Measurements from ENCODE around the gene SDR9C7. TPM values are rescaled to one million over a fixed set of nuclear protein-coding genes. Genes with fewer than 3 reads are reported as not detected.
"Not testable (repeated sequence)": the region's sequence is repeated elsewhere in the genome, so short reads cannot be mapped to it uniquely, and the experiment has no call there.

Gene SDR9C7
- total RNA-seq, 2 experiments from 2014 or later, result not detected

- Mint-ChIP-seq H3K4me1 (peaks cover 3% of the 10 kb centered on the region), H3K4me3 (no peak overlapping the region), H3K9me3 (no peaks in the 10 kb centered on the region), H3K27ac (no peak overlapping the region), H3K36me3 (no peaks in the 10 kb centered on the region), H3K27me3 (peaks cover 4% of the 10 kb centered on the region)
- no peak for DNase-seq
Measured at GRCh38 chr12:56935752-56936151, 1.5 kb upstream of the SDR9C7 start.

- no peak for DNase-seq
- Mint-ChIP-seq H3K4me3 (no peak overlapping the region), H3K27me3 (peaks cover 4% of the 10 kb centered on the region), H3K4me1 (peaks cover 3% of the 10 kb centered on the region), H3K27ac (no peak overlapping the region), H3K36me3 (no peaks in the 10 kb centered on the region), H3K9me3 (no peaks in the 10 kb centered on the region)
Measured at GRCh38 chr12:56935157-56935556, 949 bp upstream of the SDR9C7 start.

- Mint-ChIP-seq H3K27me3 (peaks cover 4% of the 10 kb centered on the region), H3K36me3 (no peaks in the 10 kb centered on the region), H3K27ac (no peak overlapping the region), H3K4me1 (peaks cover 3% of the 10 kb centered on the region), H3K4me3 (no peak overlapping the region), H3K9me3 (no peaks in the 10 kb centered on the region)
- DNase-seq, result no peak
Measured at GRCh38 chr12:56932867-56933266, 1.3 kb downstream of the SDR9C7 start.

GRCh38 chr12:56932146-56932545, 2.1 kb downstream of the SDR9C7 start:
- Mint-ChIP-seq H3K4me1 (peaks cover 3% of the 10 kb centered on the region), H3K36me3 (no peaks in the 10 kb centered on the region), H3K27me3 (peaks cover 4% of the 10 kb centered on the region), H3K9me3 (no peaks in the 10 kb centered on the region), H3K27ac (no peak overlapping the region), H3K4me3 (no peak overlapping the region)
- no peak for DNase-seq

GRCh38 chr12:56931474-56931978, 2.7 kb downstream of the SDR9C7 start:
- no peak for DNase-seq
- H3K27me3 Mint-ChIP-seq, result no peaks in the 10 kb centered on the region
- no peaks in the 10 kb centered on the region for H3K36me3 Mint-ChIP-seq
- H3K4me1 Mint-ChIP-seq, result peaks cover 3% of the 10 kb centered on the region
- no peak overlapping the region for H3K27ac Mint-ChIP-seq
- H3K4me3 Mint-ChIP-seq, result no peak overlapping the region
- no peaks in the 10 kb centered on the region for H3K9me3 Mint-ChIP-seq

- Mint-ChIP-seq H3K27me3 (no peaks in the 10 kb centered on the region), H3K36me3 (no peaks in the 10 kb centered on the region), H3K4me3 (no peak overlapping the region), H3K9me3 (no peaks in the 10 kb centered on the region), H3K27ac (no peak overlapping the region), H3K4me1 (peaks cover 3% of the 10 kb centered on the region)
- DNase-seq, result no peak
Measured at GRCh38 chr12:56930241-56930640, 4.0 kb downstream of the SDR9C7 start.

- no peaks in the 10 kb centered on the region for H3K27me3 Mint-ChIP-seq
- no peaks in the 10 kb centered on the region for H3K9me3 Mint-ChIP-seq
Measured at GRCh38 chr12:56929780-56930179, 4.4 kb downstream of the SDR9C7 start.

GRCh38 chr12:56928262-56928661, 5.9 kb downstream of the SDR9C7 start:
- Mint-ChIP-seq H3K4me3 (no peak overlapping the region), H3K4me1 (peaks cover 3% of the 10 kb centered on the region), H3K9me3 (no peaks in the 10 kb centered on the region), H3K36me3 (no peaks in the 10 kb centered on the region), H3K27ac (no peak overlapping the region), H3K27me3 (no peaks in the 10 kb centered on the region)
- DNase-seq, result no peak

More at GRCh38 chr12:56929780-56930179, 4.4 kb downstream of the SDR9C7 start:
- Mint-ChIP-seq H3K4me1 (peaks cover 3% of the 10 kb centered on the region), H3K36me3 (no peaks in the 10 kb centered on the region), H3K4me3 (no peak overlapping the region), H3K27ac (no peak overlapping the region)
- no peak for DNase-seq

- no peak for DNase-seq
- no peaks in the 10 kb centered on the region for H3K27me3 Mint-ChIP-seq
- H3K27ac Mint-ChIP-seq, result no peak overlapping the region
- H3K4me1 Mint-ChIP-seq, result peaks cover 3% of the 10 kb centered on the region
- no peak overlapping the region for H3K4me3 Mint-ChIP-seq
- no peaks in the 10 kb centered on the region for H3K9me3 Mint-ChIP-seq
- no peaks in the 10 kb centered on the region for H3K36me3 Mint-ChIP-seq
Measured at GRCh38 chr12:56927281-56927680, 6.9 kb downstream of the SDR9C7 start.

- Mint-ChIP-seq H3K36me3 (no peaks in the 10 kb centered on the region), H3K4me3 (no peak overlapping the region), H3K27ac (no peak overlapping the region), H3K4me1 (no peaks in the 10 kb centered on the region), H3K27me3 (no peaks in the 10 kb centered on the region), H3K9me3 (peaks cover 8% of the 10 kb centered on the region)
- DNase-seq, result no peak
Measured at GRCh38 chr12:56922031-56922430, 12.2 kb downstream of the SDR9C7 start.

GRCh38 chr12:56921346-56921745, 12.9 kb downstream of the SDR9C7 start:
- Mint-ChIP-seq H3K36me3 (no peaks in the 10 kb centered on the region), H3K4me1 (no peaks in the 10 kb centered on the region), H3K27me3 (no peaks in the 10 kb centered on the region), H3K27ac (no peak overlapping the region), H3K4me3 (no peak overlapping the region), H3K9me3 (peaks cover 8% of the 10 kb centered on the region)
- no peak for DNase-seq

- not testable (repeated sequence) for H3K27ac Mint-ChIP-seq, H3K4me1 Mint-ChIP-seq, H3K4me3 Mint-ChIP-seq
Measured at GRCh38 chr12:56918139-56918538, 16.1 kb downstream of the SDR9C7 start.

GRCh38 chr12:56916996-56917333, 17.2 kb downstream of the SDR9C7 start:
- DNase-seq, result no peak
- Mint-ChIP-seq H3K4me3 (no peak overlapping the region), H3K27me3 (peaks cover 4% of the 10 kb centered on the region), H3K36me3 (no peaks in the 10 kb centered on the region), H3K4me1 (no peaks in the 10 kb centered on the region), H3K27ac (no peak overlapping the region), H3K9me3 (peaks cover 10% of the 10 kb centered on the region)

More at GRCh38 chr12:56918139-56918538, 16.1 kb downstream of the SDR9C7 start:
- not testable (repeated sequence) for H3K9me3 Mint-ChIP-seq, DNase-seq, H3K36me3 Mint-ChIP-seq, H3K27me3 Mint-ChIP-seq

- Mint-ChIP-seq H3K27ac (no peak overlapping the region), H3K27me3 (peaks cover 4% of the 10 kb centered on the region), H3K9me3 (peaks cover 10% of the 10 kb centered on the region), H3K36me3 (no peaks in the 10 kb centered on the region), H3K4me3 (no peak overlapping the region), H3K4me1 (no peaks in the 10 kb centered on the region)
- DNase-seq, result no peak
Measured at GRCh38 chr12:56916296-56916995, 17.8 kb downstream of the SDR9C7 start.

GRCh38 chr12:56914724-56915123, 19.5 kb downstream of the SDR9C7 start:
- Mint-ChIP-seq H3K27me3 (peaks cover 4% of the 10 kb centered on the region), H3K4me3 (no peak overlapping the region), H3K36me3 (peaks cover 2% of the 10 kb centered on the region), H3K9me3 (peaks cover 6% of the 10 kb centered on the region), H3K4me1 (no peaks in the 10 kb centered on the region), H3K27ac (no peak overlapping the region)
- DNase-seq, result no peak

- H3K4me1 Mint-ChIP-seq, result no peaks in the 10 kb centered on the region
- H3K27me3 Mint-ChIP-seq, result peaks cover 4% of the 10 kb centered on the region
- peaks cover 2% of the 10 kb centered on the region for H3K36me3 Mint-ChIP-seq
- no peak overlapping the region for H3K27ac Mint-ChIP-seq
- H3K9me3 Mint-ChIP-seq, result peaks cover 9% of the 10 kb centered on the region
- H3K4me3 Mint-ChIP-seq, result no peak overlapping the region
- no peak for DNase-seq
Measured at GRCh38 chr12:56914256-56914655, 20.0 kb downstream of the SDR9C7 start.
